NCI-H774 (cell line): ENCODE data around the gene ENTPD2.
"Not testable (repeated sequence)": the region's sequence is repeated elsewhere in the genome, so short reads cannot be mapped to it uniquely, and the experiment has no call there.

ENCODE experiments used
- DNase-seq: peaks from one replicate; lab custom pipeline; 2025; lab: John Stamatoyannopoulos, UW

ENTPD2 gene

DNA sequence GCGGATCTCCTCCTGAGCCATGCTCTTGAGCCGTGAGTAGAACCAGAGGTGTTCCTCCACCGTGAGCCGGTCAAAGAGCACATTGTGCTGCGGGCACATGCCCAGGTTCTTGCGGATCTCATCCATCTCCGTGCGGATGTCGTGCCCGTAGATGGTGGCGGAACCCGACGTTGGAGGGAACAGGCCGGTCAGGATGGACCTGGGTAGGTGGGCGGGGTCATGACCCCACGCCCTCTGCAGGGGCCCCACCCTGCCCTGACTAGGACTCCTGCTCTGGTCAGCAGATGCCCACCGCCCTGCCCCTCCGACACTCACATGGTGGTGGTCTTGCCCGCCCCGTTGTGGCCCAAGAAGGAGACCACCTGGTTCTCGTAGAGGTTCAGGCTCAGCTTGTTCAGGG lies 37.9 kb downstream of the ENTPD2 start:
- no peak for DNase-seq

DNA sequence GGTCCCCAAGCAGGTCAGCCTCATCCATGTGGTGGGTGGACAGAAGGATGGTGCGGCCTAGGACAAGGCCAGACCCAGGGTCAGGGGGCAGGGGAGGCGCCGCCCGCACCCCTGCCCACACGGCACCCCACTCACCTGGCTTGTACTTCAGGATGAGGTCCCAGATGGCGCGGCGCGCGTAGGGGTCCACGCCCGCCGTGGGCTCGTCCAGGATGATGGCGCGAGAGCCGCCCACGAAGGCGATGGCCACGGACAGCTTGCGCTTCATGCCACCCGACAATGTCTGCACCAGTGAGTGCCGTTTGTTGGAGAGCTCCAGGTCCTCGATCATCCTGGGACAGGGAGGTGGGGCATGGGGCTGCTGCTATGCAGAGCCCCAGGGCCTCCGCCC lies 38.3 kb downstream of the ENTPD2 start:
- DNase-seq, result no peak

DNA sequence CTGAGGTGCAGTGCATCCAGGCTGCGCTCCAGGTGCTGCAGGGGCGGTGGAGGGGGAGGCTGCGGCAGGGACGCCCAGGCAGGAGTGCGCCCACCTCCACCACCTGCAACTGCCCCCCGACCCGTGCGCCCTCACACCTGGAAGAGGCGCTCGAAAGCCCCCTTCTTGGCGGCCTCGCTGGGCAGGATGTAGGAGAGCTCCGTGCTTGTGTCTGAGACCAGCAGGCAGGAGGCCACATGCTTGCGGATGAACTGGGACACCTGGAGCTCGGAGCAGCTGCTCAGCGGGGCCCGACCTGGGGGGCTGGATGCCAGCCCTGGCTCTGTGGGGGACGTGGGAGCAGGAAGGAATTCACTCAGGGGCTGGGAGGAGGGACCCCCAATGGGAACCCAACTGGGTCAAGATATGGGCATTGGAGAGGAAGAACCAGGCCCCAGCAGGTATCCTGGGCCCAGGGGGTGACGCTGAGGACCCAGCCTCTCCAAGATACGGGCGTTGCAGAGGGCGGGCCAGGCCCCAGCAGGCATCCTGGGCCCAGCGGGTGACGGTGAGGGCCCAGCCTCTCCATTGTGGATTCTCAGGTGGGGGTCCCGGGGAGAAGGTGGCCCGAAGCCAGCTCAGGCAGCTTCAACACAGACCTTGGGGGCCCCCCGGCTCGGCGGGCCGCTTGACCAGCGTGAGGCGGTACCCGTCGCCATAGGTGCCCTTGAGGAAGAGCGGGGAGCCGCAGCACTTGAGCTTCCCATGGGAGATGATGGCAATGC lies 38.9 kb downstream of the ENTPD2 start:
- no peak for DNase-seq

DNA sequence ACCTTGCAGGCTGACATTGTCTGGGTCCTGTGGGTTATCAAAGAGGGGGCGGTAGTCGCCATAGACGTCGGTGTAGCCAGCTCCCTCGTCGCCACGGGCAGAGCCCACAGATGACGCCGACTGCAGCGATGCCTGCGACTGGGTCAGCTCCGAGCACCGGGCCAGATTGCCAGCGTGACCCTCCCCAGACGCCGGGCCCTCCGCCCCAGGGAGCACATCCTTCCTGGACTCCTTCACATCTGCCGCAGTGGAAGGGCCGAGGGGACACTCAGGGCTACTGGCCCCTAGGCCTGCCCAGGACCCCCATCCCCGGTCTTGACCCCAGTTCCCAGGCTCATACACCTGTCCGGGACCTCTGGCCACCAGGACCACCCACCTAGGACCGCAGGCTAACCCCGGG lies 39.7 kb downstream of the ENTPD2 start:
- no peak for DNase-seq

DNA sequence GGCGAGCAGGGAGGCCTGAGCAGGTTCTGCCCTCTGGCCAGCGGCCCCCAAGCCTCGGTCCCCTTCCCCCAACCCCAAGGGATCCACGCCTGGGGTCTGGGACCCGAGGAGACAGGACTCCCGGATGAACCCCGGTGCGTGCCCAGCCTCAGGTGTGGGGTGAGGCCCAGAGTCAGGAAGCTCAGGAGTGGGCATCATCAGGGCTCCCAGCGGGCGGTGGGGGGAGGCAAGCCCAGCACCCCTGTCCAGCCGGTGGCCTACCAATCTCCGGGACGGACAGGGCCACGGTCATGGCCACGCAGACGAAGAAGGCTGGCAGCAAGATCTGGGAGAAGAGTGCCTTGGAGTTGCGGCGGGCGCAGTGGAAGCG lies 40.3 kb downstream of the ENTPD2 start:
- DNase-seq, result no peak

DNA sequence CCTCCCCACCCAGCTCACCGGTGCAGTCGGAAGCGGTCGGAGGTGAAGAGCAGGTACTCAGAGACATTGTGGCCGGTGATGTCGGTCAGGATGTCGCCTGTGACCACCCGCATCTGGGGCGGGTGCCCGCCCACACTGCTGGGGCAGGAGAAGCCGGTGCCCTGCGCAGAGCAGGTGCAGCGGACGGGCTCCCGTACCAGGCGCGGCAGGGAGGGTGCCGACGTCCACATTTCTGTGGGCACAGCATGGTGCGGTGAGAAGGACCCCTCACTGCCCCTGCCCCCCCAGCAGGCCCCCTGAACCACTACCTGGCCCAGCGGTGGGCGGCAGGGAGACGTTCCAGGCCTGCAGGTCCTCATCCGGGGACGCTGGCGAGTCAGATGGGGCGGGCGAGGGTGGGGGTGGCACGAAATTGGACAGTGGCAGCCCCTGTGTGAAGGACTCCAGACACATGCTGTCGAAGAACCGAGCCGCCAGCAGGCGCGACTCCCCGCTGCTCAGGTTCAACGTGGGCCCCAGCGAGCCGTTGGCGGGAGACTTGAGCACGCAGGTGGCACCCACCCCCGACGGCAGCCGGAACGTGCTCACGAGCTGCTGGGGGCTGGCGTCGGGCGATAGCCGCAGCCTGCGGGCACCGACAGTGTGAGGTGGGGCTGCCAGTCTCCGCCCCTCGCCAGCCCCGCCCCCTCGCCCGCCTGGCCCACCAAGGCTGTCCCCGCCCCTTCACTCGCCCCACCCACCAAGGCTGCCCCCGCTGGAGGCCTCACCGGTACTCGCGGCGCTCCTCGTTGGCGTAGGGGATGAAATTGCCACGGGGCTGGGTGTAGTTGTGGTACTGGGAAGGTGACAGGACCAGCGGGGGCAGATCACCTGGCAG lies 40.9 kb downstream of the ENTPD2 start:
- DNase-seq, result no peak

DNA sequence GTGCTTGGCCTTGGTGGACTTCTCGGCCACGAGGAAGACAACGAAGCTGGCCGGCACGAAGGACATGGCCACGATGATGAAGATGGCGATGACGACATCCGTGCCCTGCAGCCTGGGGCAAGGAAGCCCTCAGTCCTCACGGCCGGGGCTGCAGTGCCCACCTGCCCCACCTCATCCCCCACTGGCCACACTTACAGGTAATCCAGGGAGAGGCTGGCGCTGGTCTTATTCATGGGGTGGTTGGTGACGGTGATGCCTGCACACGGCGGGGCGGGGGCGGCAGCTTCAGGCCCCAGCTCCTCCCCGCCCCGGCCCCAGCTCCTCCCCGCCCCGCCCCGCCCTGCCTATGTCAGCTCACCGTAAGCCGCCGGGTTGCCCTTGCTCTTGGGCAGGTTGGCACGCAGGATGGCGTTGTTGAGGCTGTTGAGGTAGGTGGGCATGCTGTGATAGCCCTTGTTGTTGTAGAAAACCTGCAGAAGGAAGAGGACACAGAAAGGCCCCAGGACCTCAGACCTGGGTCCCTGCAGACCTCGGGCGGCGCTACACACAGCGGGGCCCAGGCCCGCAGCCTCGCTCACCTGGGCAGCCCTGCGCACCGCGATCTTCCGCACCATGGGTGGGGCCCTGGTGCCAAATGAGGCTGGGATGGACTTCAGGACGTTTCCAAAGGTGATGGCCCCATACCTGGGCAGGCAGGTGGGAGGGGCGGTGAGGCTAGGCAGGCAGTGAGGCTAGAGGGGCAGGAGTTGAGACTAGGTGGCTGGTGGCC lies 41.8 kb downstream of the ENTPD2 start:
- no peak for DNase-seq

DNA sequence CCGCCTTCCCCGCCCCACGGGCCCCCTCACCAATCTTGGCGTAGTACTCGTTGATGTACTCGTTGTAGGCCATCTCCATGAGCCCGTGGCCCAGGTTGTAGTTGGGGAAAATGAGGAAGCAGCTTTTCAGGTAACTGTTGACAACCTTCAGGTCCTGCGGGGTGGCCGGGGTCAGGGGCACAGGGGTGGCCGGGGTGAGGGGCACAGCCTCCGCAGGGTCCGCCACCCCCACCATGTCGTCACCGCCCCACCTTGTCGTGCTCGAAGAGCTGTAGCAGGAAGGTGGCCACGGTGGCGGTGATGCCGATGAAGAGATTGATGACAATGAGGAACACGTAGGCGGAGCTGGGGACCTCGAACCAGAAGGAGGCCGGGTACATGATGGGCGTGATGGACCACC lies 42.7 kb downstream of the ENTPD2 start:
- DNase-seq, result no peak

DNA sequence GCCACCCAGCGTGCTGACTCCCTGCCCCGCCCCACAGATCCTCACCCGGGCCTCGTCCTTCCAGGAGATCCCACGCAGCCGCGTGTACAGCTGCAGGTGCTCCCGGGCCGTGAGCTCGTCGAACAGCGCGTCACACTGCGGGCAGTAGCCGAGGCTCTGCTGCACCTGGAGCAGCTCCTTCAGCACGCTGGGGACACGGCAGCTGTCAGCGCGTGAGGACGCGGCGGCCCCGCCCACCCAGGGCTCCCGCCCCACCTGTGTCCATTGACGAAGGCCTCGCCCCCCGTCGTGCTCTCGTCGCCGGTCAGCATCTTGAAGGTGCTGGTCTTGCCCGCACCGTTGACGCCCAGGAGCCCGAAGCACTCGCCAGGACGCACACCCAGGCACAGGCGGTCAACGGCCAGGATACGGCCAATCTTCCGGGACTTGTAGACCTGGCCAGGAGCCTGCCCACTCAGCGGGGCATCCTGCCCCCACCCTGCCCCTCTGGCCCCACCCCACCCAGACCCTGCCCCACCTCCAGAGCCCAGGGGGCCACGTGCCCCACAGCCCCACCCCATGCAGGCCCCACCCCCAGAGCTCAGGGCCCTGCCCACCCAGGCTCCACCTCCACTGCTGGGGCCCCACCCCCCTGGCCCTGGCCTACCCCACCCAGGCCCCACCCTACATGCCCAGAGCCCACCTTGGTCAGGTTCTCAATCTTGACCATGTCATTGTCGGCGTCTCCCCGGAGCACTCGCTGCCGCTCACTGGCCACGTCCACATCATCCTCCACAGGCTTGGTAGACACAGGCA lies 43.7 kb downstream of the ENTPD2 start:
- no peak for DNase-seq

DNA sequence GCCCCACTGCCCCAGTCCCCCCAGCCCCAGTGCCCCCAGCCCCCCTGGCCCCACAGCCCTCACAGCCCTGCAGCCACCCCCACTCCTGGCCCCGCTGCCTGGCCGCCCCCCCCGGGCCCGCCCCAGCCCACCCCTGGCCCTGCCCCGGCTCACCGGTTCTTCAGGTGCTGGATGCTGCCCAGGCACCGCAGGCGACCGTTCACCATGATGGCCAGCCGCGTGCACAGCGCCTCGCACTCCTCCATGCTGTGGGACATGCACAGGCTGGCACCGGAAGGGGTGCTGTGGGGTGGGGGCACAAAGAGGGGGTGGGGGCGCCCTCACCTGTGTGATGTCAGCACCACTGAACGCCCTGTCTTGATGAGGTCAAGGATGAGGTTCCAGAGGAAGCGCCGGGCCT lies 44.6 kb downstream of the ENTPD2 start:
- no peak for DNase-seq

DNA sequence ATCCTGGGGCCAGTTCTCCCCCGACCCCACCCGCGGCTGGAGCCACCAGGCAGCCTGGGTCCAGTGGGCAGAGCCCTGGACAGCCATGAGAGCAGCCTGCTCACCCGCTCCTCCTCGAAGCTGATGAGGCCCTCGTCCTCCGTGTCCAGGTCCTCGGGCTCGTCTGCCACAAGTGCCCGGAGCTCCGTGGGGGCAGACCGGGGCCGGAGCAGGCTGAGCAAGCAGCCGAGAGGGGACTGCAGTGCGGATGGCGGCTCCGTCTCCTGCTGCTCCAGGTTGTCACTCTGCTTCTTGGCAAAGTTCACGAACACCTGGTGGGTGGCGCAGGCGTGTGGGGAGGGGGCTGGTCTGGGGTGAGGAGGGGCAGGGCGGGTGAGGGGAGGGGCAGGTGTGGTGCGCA lies 45.5 kb downstream of the ENTPD2 start:
- no peak for DNase-seq

DNA sequence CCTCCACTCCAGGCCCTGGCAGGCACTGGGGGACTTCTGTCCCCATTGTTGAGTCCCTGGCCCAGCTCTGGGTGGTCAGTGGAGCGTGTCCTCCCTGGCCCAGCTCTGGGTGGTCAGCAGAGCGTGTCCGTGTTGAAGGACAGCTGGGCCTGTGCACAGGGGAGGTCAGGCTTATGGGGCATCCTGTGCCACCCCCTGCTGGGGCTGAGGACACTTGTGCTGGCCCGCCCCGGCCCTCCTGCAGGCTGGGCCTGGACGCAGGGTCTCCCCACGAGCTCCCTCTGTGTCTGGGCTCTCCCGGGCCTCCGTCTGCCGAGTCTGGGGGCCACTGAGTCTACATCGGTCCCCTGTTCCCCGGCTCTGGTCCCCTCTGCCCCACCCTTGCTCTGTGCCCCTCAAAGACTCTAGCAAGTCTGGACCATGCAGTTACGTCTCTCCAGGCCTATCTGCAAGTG lies 46.0 kb downstream of the ENTPD2 start:
- no peak for DNase-seq

DNA sequence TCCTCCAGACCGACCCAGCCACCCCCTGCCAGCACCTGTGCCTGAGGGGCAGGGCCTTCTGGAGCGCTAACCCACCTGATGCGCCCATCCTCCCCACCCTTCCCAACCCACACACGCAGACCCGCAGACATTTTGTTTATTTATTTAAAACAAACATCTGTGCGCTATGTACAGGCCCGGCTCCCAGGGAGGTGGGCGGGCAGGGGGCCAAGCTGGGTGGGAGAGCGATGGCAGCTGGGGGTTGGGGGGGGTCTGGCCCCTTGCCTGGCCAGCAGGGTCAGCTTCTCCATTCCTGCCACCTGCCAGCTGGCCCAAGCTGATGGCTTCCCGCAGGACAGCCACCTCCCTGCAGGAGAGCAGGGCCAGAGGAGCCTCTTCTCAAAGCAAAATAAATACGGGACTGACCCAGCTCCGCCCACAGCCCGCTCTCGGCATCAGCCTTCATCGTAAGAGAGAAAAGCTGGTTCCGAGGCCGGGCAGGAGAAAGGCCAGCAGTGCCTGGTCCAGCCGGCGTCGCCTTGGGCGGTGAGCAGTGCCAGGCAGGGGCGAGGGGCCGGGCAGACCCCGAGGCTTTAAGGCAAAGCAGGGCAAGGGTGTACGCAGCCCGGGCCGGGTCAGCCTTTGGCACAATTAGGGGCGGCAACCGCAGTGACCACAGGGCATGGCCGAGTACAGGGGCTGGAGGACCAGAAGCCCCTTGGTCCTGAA lies 46.6 kb downstream of the ENTPD2 start:
- no peak for DNase-seq

DNA sequence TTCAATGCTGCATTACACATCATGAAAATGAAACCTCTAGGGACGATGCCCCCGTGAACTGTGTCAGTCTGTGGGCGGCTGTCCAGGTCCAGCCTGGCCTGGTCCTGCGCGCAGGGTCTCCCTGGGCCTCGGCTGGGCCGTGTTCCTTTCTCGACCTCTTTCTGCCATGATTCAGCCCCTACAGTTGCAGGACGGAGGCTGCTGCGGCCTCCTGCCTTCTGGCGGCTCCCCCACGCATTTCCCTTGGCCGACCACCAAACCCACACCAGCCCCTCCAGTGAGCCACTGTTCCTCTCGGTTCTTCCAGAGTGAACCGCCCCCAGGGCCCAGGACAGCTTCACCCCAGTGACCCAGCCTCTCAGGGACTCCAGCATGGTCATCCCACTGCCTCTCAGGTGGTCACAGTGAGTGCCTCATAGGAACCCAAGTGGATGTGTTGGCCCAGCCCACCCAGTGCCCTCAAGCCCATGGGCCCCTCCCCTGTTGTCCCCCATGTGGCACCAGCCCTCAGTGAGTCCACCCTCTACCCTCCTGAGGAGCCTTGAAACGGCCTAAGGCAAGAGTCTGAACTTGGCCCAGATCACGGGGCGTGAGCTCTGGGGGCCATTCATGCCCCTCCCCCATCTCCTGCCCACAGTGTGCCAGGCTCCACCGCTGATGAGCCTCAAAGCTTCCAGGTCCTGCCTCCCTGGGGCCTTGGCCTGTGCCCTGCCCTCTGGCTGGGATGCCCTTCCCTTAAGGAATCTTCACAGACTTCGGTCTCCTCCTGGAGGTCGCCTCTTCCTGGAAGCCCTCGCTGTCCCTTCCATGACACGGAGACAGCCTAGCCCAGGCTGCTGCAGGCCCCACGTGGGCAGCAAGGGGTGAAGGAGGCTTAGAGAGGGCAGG lies 47.5 kb downstream of the ENTPD2 start:
- no peak for DNase-seq

DNA sequence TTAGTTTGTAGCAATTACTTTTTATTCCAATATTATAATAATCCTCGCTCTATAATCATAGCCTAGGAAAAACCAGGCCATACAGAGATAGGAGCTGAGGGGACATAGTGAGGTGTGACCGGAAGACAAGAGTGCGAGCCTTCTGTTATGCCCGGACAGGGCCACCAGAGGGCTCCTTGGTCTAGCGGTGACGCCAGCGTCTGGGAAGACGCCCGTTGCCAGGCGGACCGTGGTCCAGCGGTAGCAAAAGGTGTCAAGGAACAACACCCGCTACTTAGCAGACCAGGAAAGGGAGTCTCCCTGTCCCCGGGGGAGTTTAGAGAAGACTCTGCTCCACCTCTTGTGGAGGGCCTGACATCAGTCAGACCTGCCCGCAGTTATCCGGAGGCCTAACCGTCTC lies 49.6 kb downstream of the ENTPD2 start:
- DNase-seq, result not testable (repeated sequence)

DNA sequence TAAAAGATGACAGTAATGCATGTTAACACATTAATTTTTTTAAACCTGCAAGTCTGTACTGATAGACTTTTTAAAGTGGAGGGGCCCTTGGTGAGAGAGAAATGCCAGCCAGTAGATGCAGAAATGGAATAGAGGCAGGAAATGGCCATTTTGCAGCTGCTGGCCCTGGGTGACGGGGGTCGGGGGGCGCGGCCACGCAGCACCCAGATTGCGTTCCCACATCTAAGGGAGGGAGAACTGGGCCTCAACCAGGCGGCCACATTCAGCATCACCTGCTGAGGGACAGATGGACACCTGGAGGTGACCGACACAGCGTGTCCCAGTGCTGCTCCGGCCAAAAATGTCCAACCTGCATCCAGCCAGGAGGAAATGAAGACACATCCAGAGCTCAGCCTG lies 51.2 kb downstream of the ENTPD2 start:
- no peak for DNase-seq

DNA sequence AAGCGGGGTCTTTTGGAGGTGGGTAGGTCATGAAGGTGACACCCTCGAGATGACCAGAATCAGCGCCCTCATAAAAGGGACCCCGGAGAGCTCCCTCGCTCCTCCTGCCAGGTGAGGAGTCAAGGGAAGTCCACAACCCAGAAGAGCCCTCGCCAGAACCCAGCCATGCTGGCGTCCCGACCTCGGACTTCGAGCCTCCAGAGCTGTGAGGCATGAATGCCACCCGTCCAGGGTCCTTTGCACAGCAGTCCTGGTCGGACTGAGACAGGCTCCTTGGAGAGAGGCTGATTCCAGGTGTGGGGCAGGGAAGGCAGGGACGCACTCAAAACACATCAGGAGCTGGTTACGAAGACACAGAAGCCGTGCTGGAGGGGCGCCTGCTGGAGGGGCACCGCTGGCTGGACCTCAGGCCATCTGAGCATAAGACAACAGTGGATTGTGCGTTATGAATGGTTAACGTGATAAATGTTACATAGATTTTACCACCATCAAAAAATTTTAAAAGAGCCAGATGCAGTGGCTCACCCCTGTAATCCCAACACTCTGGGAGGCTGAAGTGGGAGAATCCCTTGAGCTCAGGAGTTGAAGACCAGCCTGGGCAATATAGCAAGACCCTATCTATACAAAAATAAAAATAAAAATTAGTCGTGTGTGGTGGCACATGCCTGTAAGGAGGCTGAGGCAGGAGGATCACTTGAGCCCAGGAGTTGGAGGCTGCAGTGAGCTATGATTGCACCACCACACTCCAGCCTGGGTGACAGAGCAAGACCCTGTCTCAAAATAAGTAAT lies 51.8 kb downstream of the ENTPD2 start:
- no peak for DNase-seq

DNA sequence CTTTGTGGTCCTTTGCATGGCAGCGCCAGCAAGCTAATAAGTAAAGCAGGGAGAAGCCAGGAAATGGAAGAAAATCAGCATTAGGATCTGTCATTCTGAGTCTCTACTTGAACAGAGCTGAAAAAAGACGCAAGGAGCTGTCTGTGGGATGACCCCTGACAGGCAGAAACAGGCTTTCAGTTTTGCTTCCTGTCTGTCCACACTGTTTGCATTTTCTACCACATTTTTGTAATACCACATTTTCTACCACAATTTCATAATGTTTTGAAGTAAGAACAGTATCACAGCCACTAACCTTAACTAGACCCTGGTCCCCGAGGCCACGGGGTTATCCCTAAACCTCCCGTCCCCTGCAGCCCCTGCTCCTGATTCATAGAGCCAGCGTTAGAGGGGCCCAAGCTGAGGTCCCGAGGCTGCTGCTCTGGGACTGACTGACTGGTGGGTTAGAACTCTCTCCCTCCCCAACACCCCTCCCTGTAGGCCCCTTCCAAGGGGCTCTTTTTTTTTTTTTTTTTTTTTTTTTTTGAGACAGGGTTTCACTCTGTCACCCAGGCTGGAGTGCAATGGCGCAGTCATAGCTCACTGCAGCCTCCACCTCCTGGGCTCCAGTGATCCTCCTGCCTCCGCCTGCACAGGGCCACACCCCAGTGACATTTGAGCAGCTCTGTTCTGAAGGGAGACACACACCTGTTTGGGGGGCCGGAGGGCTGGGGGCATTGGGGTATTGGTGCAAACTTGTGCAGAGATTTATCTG lies 53.5 kb downstream of the ENTPD2 start:
- no peak for DNase-seq
